BE2C (cell line): ENCODE results near the gene TRPV4.
A peak's percentile ranks its signal among the peaks of the same experiment; 100 is the strongest.

ENCODE experiments used
- DNase-seq: peaks from one replicate; pipeline ENCODE4 v3.0.0-alpha.2; 2020
- H3K27me3 ChIP-seq: fragments of 250-450 bp; sonication (Bioruptor Pico); 2 replicates; pipeline ENCODE4 v1.5.1; 2020; ENCODE audit warnings: mild to moderate bottlenecking
- H3K36me3 ChIP-seq: fragments of 250-450 bp; sonication (Bioruptor Pico); 2 replicates; pipeline ENCODE4 v1.5.1; 2020; ENCODE audit warnings: mild to moderate bottlenecking
- H3K4me1 ChIP-seq: fragments of 250-450 bp; sonication (Bioruptor Pico); 2 replicates; pipeline ENCODE4 v1.5.1; 2020
- H3K4me3 ChIP-seq: 2 replicates; pipeline ENCODE4 v1.5.1; 2011; ENCODE audit warnings: low read depth, low read length
- H3K9me3 ChIP-seq: fragments of 250-450 bp; sonication (Bioruptor Pico); 2 replicates; pipeline ENCODE4 v1.5.1; 2020
- TF ChIP-seq, protein P1 (sequence below): IDR thresholded peaks from 2 replicates; pipeline ENCODE4 v1.5.1; 2012; ENCODE audit warnings: mild to moderate bottlenecking, low read depth, low read length

Gene TRPV4

DNA sequence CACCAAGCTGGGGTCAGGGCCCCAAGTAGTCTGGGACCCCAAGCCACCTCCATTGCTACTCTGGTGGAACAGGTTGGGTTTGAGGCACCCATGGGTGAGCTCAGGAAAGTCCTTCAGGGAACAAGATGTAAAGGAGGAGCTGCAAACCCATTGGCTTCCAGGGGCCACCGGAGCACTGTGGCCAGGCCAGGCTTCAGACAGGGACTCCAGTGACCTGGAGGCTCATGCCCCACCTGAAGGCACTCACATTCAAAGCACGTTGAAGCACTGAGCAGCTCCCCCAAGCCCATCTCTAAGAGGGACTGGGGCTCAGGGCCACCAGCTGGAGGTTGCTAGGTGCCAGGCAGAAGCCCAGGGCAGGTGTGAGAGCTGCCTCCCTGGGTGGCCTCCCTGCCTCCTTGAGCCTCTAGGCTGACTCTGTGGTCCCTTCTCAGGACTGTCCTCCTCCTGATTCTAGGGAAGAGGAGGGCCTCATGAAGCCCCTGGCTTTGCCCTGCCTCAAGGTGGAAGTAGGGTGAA, 70.5 kb downstream of the TRPV4 start:
- Histone ChIP-seq H3K36me3 (peaks cover 96% of the 10 kb centered on the region), H3K4me1 (peaks cover 47% of the 10 kb centered on the region)

DNA sequence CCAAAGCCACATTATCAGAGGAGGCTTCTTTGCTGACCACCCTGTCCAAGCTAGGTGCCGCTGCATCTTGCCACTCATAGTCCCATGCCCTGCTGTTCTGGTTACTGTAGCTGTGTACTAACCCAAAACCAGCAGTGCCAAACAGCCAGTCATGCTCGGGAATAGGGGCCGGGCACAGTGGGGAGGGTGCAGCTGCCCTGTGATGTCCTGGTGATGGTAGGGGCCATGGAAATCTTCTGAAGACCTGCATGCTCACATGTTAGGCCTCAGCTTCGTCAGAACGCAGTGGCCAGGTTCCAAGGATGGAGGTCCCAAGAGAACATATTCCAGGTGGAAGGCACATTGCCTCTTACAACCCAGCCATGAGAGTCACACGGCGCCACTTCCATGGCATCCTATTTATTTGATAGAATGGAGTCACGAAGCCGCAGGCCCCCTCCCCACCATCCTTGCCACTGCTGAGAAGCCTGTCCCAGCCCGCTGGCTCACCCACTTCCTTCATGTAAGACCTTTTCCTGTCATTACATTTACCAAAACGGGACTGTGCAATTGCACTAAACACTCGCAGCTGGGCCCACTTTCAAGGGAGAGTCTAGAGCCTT, 71.0 kb downstream of the TRPV4 start:
- Histone ChIP-seq H3K36me3 (peaks cover 95% of the 10 kb centered on the region), H3K27me3 (no peaks in the 10 kb centered on the region), H3K9me3 (no peaks in the 10 kb centered on the region; the same call in 1 of the 2 replicates), H3K4me3 (no peak overlapping the region), H3K4me1 (peaks cover 45% of the 10 kb centered on the region)
- TF ChIP-seq, protein P1, sequence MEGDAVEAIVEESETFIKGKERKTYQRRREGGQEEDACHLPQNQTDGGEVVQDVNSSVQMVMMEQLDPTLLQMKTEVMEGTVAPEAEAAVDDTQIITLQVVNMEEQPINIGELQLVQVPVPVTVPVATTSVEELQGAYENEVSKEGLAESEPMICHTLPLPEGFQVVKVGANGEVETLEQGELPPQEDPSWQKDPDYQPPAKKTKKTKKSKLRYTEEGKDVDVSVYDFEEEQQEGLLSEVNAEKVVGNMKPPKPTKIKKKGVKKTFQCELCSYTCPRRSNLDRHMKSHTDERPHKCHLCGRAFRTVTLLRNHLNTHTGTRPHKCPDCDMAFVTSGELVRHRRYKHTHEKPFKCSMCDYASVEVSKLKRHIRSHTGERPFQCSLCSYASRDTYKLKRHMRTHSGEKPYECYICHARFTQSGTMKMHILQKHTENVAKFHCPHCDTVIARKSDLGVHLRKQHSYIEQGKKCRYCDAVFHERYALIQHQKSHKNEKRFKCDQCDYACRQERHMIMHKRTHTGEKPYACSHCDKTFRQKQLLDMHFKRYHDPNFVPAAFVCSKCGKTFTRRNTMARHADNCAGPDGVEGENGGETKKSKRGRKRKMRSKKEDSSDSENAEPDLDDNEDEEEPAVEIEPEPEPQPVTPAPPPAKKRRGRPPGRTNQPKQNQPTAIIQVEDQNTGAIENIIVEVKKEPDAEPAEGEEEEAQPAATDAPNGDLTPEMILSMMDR: no peak
- DNase-seq: peak; percentile 10

More for the DNA sequence above, 70.5 kb downstream of the TRPV4 start:
- Histone ChIP-seq H3K4me3 (no peak overlapping the region), H3K27me3 (no peaks in the 10 kb centered on the region), H3K9me3 (no peaks in the 10 kb centered on the region; the same call in 1 of the 2 replicates)
- TF ChIP-seq, protein P1: no peak
- no peak for DNase-seq

DNA sequence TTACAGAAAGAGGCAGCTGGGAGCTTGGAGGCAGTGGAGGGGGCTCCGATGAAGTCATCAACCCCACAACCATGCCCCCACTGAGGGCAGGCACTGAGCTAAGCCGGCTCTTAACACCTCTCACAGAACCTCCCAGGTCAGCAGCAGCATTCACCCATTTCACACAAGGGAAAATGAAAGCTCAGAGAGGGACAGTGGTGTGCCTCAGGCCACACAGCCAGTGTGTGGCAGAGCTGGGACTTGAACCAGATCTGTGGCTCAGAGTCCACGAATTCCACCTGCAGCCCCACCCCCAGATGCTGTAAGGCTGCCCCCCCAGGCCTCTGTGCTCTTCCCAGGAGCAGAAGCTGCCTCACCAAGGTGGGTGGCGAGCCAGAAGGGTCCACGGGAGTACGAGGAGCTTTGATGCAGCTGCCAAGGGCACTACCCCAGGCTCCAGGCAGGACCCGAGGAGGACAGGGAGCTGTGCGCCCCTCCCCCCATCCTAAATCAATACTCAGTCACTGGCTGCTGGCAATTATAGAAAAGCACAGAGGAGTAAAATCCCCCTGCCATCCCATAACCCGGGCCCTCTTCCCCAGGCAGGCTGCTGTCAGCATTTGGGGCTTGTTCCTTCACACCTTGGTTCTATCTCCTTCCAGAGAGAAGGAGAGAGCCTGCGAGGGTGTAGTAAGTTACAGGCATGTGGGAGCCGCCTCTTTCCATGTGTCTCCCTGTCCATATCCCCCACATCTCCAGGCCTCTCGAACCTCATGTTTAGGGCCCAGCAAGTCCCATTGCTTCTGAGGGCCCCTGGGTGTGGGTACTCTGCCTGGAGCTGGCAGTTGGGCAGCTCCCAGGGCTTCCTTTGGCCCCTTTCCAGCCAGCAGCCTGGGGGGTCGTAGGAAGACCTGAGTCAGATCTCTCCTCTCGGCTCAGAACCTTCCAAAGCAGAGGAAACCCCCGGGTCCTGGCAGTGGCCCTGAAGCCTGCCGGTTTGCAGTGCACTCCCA, 72.0 kb downstream of the TRPV4 start:
- Histone ChIP-seq H3K4me3 (no peak overlapping the region), H3K9me3 (no peaks in the 10 kb centered on the region; the same call in 1 of the 2 replicates), H3K36me3 (peaks cover 97% of the 10 kb centered on the region), H3K27me3 (no peaks in the 10 kb centered on the region), H3K4me1 (peaks cover 48% of the 10 kb centered on the region)
- peak; percentile 36 for DNase-seq
- TF ChIP-seq, protein P1: no peak

DNA sequence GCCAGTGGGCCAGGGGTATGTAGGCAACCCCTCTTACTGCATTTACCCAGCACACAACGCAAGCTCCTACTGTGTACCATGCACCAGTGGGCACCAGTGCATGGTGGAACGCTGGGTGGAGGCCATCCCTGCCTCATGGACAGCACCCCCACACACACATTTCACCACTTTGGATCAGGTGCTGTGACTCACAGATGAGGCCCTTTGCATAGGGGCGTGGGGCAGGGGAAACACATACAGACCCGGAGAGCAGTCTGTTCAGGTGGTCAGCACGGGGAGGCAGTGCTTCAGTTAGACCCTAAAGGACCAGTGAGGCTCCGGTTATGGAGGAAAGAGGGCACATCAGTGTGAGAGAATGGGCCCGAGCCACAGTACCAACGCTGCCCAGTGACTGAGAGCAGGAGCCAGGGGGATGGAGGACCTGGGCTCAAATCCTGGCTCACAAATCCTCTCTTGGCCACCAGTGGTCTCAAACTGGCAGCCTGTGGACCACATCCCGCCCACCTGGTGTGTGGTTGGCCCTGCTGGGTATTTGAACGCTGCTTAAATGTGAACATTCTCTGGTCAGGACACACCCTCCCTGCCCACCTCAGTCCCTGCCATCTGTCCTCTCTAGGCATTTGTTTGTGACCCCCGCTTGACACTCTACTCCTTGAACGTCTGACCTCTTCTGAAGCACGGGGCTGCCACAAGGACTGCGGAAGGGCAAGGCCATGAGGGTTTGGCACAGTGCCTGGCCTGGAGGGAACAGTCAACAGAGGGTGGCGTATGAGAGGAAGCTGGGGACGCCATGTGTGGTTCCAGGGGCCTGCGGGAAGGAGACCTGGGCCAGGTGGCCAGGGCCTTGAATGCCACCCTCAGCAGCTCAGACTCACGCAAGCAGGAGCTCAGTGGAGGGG, 72.9 kb downstream of the TRPV4 start:
- Histone ChIP-seq H3K36me3 (peaks cover 97% of the 10 kb centered on the region), H3K9me3 (peaks cover 6% of the 10 kb centered on the region; the same call in 1 of the 2 replicates), H3K4me1 (peaks cover 46% of the 10 kb centered on the region), H3K4me3 (no peak overlapping the region), H3K27me3 (no peaks in the 10 kb centered on the region)
- peak; percentile 28 for DNase-seq
- TF ChIP-seq, protein P1: no peak

DNA sequence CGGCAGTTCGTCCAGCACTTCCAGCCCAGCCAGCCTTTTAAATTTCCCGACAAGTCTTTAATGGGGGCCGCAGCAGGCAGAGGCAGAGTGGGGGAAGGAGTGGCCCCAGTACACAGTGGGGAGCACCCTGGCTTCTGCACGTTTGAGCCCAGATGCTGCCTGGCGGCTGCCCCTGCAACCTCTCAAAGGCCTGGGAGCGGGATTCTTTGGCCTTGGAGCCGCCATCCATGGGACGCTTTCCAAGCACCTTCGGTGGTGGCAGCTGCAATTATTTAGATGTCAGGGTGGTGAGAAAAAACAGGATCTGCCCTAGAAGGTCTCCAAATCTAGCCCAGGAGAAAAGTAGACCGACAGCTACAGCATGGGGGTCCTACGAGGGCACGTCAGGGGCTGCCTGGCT, 73.6 kb downstream of the TRPV4 start:
- peak; percentile 9 for DNase-seq
- no peak overlapping the region for H3K4me3 ChIP-seq
- no peaks in the 10 kb centered on the region for H3K27me3 ChIP-seq
- TF ChIP-seq, protein P1: no peak
- peaks cover 6% of the 10 kb centered on the region; the same call in 1 of the 2 replicates for H3K9me3 ChIP-seq
- H3K36me3 ChIP-seq: peaks cover 97% of the 10 kb centered on the region
- H3K4me1 ChIP-seq: peaks cover 46% of the 10 kb centered on the region
